HG03575 (cell line): ENCODE measurements around the gene SGMS1.
A peak's percentile ranks its signal among the peaks of the same experiment; 100 is the strongest.

Experiments
- ATAC-seq: cut with Tn5 transposase; IDR thresholded peaks from one replicate; pipeline ENCODE4 v1.9.1; 2021; ENCODE audit not compliant: unreplicated experiment, insufficient number of reproducible peaks, low FRiP score; ENCODE audit errors: extremely low read depth

SGMS1 gene

DNA sequence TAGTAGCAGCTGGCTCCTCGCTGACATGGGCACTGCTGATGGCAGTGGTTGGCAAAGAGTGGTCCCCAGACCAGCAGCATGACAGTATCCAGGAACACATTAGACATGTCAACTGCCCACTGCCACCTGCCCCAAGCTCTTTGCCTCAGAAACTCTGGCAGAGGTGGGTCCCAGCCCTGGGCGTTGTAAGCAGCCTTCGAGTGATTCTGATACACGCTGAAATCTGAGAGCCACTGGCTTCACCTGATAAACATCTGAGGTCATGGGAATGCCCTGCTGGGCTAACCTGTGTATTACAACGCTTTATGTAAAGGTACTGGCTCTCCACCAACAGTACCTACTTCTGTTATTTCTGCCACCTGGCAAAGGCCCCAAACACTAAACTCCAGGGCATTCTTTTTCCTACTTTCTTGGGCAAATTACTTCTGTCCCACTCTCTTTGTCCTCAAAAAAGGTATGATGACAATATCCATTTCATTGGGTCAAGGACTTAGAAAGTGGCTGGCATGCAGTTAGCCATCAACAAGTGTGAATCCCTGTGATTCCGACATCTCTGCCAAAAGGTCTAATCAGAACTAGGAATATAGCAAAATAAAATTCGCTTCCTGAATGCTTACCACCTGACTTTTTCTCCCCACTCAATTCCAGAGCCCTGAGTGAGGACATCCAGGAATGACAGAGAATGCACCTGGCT, 9.2 kb downstream of the SGMS1 start:
- no peak for ATAC-seq

DNA sequence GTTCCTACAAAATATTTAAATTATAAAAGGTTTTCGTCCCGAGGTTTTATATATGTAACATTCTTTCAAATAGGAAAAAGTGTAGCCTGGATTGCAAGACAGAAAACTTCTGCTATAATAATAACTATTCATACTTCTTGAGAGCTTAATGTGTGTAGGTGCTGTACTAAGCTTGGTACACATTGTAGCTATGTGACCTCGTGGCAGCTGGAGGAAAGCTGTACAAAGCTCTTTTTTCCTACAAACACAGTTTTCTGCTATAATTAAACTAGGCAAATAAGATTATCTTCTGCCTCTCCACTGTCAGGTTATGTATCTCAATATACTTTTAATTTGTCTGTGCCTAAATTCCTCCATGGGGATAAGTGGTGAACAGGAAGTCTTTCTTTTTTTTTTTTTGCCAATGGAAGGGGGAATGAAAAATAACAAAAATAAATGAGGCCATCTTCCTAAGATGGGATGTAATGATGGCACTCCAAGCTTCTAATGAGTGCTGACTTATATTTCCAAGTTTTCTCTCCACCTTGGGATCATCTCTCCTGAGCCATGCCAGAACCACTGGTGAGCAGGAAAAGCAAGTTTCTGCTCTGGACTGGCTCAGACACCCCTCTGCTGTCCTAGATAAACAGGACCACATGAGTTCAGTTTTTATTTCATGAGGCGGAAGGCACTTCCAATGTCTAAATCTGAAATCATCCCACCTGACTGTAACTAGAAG, 9.9 kb downstream of the SGMS1 start:
- ATAC-seq, result no peak

DNA sequence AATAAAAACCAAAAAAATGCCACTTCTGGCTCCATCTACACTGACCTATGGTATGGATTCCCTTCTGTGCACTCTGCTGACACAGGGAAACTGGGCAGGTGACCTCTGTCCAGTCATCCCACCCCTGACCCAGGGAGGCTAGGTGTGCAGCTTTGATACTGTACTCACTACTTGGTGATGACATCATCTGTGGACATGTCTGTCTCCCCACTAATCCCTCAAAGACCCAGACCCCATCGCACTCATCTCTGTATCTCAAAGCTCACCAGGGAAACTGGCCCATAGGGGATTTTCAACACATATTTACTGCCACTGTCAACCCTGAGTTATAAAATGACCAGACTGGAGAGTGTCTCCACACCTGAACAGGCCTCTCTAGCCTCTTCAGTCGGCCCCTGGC, 10.6 kb downstream of the SGMS1 start:
- peak; percentile 44 for ATAC-seq

DNA sequence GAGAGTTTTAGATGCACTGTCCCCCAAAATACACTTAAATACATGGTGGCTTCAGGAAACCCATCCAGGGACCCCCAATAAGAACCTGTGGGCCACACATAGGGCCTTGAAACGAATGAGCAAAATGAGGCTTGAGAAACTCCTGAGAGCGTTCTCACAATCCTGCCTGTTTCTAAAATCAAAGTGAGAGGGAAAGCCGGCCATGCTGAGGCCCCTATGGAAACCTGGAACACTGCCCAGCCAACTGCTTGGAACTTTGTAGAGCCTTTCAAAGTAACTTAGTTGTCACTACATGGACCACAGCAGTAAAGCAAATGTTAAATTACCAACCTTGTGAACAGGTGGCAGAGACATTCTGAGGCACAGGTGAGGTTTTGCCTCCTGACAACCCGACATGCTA, 13.4 kb downstream of the SGMS1 start:
- no peak for ATAC-seq

DNA sequence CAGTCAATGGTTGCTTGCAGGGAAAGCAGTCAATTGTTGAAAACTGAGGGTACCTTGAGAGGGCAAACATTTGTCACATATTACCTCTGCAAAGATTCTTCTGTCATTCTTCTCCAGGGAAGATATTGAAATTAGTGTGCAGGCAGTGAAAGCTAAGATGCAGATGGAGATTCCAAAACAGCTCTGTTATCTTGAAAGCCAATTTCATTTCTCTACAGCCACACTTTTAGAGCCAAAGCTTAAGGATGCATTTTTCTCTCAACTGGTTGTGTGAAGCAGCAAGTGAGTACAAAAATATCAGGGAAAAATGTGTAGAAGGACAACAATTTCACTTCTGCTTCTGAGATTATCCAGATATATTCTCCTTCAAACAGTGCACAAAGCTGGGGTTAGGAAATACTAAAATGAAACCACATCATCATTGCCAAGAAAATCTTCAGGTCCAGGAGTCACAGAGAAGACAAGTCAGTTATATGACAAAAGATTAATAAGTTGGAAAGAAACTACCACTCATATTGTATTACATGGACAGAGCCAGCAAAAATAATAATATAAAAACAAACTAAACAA, 16.3 kb downstream of the SGMS1 start:
- ATAC-seq, result no peak

DNA sequence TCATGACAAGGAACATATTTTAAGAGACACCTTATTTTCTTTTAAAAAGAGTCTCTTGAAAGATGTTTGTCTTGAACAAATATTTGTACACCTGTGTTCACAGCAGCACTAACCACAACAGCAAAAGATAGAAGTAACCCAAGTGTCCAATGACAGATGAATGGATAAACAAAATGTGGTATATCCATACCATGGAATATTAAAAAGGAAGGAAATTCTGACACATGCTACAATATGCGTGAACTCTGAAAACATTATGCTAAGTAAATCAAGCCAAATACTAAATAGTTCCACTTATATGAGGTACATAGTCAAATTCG, 17.8 kb downstream of the SGMS1 start:
- ATAC-seq, result no peak

DNA sequence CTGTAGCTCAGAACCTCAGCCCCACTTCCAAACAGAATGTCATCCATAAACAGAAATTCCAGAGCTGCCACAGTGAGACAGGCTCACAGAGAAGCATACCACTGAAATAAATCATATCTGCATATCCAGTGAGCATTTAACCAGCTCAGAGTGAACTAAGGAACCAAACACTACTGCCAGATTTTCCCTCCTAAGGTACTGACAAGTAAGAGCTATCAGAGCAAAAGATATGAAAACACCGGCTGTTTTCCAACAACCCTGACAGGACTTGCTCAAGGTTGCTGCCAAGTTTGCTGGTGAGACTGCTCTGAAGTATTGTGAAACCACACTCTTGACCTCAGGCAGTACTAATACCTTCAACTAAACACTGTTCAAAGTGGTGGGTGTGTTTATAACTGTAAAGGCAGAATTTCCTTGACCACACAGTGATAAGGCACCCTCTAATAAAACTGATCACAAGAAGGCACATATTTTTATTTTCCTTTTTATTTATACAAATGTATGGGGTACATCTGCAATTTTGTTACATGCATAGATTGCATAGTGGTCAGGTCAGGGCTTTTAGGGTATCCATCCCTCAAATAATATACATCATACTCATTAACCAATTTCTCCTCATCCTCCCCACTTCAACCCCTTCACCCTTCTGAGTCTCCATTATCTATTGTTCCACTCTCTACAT, 18.3 kb downstream of the SGMS1 start:
- ATAC-seq, result peak; percentile 61

DNA sequence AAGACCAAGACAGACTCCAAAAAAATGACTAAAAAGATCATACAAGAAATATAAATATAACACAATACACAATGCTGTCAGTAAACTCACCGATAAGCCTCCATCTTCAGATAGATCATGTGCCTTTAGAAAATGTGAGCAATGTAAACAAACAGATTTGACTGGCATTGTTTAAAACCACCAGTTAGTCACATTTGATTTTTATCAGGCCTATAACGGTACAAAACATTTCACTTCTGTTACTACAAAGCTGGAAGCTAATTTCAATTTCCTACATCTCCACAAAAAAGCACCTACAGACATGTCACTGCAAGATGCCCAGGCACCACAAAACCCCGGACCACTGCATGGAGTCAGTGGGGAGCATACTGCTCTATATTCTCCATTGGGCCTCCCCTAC, 18.9 kb downstream of the SGMS1 start:
- ATAC-seq, result no peak

DNA sequence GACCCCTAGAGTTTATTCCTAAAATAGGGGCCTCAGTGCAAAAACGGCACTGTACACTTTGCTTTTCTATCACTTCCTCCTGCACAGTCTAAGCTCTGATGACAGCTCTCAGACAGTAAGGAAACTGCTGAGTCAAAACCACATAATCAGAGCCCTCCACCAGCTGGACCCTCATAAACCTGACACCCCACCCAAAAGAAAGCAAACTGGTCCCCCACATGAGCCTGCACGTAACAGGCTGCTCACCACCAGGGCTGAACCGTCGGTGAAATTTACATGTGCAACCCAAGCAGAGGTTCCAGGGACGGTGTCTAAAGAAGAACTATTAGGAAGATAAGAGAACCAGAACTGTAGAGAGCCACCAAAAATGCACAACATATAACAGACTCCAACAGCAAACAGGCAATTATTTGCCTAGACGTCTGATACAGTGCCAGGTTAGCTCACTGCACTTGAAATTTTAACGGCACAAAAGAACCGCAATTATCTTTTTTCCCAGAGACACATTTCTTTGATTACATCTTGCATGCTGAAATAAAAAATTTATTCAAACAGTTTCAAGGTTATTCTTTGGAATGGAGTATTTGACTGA, 19.6 kb downstream of the SGMS1 start:
- ATAC-seq, result no peak

DNA sequence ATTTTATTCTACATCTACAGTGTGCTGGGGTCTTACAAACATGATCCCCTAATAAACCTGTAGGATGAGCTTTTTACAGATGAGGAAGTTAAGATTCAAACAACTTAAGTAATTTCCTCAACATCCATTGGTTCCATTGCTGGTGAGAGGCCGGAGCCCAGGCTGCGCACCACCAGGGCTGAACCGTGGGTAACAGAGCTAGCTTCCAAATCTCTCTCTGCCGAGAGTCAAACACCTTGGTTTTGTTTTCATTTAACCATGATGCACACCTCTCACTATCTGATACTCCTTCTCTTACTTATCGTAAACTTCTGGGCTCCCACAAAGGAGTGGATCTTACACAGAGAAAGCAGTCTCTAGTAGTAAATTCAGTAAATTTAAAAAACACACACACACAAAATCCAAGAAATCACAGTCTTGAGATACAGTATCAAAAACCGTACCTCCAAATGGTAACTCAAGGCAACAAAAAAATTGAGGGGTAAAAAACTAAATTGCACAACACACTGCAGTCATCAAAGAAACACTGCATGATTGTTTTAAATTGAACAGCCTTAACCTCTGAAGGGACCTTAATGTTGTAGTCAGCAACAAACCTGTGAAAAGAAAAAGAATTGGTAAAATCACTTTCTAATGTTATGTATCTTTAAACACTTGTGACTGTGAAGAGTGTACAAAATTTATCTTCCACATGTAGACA, 20.5 kb downstream of the SGMS1 start:
- no peak for ATAC-seq

DNA sequence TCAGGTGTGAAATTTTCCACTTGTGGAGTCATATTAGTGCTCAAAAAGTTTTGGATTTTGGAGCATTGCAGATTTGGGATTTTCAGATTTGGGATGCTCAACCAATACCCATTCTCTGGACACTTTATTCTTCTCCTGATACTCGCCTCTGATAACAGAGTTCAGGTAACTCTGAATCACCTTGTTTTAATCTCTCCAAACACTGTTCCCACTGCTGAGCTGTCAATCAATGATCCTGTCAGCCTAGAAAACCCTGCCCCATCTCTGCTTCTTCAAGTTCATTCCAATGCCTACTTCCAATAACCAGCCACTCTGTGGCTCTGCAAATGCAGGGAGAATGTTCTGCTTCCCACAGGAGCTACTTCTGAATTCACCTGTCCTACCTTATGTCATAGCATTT, 21.8 kb downstream of the SGMS1 start:
- ATAC-seq, result no peak

DNA sequence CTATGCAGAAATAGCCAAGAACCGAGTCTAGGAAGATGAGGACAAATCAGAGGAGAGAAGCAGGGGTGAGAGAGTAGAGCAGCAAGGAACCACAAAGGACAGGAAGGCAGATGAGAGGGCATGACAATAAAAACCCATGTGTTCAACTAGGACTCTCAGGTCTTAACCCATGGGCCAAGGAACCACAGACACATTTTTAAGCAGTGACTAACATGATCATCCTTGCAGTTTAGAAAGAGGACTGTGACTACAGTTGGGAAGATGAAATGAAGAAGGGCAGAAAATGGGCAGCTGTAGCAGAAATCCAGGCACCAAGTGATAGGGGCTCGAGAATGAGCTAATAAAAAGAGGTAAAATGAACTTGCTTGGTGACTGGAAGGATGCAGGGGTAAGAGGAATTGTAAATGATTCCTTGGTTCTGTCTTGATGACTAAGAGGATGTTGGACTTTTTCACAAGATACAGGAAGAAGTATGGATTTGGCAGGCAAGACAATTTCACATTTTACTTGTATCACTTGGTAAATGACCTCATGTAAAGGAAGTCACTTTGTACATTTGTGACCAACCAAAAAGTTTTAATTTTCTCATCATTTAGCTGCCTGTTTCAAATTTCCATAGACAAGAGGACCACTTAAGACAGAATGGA, 22.8 kb downstream of the SGMS1 start:
- no peak for ATAC-seq

DNA sequence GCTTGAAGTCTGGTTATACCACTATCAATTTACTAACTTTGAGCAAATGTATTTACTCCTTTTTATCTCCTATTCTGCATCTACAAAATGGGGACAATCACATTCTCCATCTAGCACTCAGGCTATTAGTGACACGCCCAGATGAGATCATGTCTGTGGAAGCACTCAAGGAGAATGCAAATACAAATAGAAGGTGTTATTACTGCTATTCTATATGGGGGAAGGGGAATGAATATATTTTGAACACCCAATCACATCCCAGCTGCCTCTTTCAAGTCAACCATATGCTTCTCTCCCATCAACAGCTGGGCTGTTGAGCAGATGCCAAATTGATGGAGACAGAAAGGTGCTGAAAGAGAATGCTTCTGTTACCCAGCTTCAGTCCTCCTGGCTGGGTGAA, 23.5 kb downstream of the SGMS1 start:
- no peak for ATAC-seq

DNA sequence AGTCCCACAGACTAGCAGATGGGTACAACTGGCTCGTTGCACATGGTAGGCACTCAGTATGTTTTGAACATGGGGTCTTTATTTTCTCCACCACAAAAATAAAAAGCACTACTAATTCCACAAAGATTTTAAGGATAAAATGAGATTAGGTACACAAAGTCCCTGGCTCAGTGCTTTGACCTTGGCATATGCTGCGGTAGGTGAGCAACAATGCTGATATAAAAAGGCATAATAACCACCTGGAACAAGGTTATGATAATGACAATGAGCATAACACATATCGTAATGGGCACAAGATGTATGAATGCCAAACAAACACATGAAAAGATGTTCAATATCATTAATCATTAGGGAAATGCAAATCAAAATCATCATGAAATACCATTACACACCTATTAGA, 26.9 kb downstream of the SGMS1 start:
- ATAC-seq, result no peak

DNA sequence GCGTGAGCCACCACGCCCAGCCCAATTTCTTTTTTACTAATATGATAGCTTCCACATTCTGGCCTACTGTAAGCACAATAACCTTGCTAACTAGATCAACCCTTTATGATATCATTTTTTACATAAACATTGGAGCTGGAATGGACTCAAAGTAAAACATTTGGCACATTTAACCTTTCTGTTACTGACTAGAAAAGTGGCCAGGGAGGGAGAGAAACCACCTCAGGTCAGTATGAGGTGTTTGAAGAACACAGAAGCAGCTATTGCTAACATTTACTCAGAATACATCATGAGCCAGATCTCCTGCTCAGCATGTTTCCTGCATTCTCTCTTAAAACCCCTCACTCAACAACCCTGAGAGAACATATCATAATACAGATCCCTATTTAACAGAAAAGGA, 27.3 kb downstream of the SGMS1 start:
- no peak for ATAC-seq

DNA sequence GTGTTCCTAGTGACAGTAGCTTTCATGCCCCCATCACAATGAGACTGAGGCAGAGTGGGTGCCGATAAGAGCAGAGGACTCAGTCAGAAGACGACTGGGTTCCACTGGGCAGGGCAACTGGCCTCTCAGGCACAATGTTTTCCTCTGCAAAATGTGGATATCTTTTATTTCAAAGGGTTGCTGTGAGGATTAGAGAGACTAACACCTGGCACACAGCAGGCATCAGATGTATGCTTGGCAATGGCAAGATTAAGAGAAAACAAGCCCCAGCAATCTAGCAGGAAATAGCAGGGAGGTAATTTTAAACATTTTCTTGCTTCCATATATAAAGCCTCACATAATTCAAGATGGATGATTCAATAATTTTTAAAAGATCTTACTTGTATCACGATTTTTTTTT, 28.0 kb downstream of the SGMS1 start:
- ATAC-seq, result no peak

DNA sequence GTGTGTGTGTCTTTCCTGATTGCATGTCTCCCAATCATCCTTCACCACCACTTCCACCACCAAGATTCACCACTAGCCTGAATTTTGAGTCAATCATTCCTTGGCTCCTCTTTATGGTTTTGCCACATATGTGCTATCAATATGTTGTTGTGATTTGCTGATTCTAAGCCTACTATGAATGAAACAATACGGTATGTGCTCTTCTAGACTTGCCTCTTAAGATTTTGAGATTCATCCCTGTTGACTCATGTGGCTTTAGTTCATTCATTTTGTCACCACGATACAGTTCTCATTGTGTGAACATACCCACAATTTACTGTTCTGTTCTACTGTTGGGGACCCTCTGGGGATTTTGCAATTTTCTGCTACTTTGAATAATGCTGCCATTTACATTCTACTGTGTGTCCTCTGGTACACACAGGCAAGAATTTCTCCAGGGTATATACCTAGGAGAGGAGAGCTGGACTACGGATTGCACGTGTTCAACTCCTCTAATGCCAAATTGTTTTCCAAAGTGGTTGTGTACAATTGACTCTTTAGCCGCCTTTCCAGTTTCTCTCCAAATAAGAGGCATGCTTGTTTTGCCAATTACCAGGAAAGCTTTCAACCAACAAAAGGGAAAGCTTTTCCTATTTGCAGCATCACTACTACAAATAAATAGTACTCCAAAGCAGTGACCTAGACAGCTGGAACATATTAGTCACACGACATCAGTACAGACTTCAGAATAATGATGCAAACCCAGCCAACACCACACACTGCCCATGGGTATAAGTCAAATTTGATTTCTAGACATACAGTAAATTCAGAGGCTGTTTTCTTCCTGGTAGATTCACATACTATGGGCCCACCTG, 30.0 kb downstream of the SGMS1 start:
- no peak for ATAC-seq

DNA sequence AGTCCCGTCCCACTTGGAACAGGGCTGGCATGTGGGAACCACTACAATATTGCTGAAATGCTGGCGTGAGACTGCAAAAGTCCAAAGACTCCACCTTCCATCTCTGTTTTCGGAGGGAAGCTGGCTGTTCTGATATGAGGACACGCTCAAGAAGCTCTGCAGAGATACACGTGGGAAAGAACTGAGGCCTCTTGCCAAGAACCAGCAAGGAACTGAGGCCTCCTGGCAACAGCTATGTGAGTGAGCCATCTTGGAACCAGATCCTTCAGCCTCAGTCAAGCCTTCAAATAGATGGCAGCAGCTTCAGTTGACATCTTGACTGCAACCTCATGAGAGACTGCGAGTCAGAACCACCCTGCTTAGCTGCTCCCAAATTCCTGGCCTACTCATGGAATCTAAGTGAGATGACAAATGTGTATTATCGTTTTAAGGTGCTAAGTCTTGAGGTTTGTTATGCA, 30.8 kb downstream of the SGMS1 start:
- no peak for ATAC-seq
